GM19468 (cell line): ENCODE data around the gene RPA3.
"Not testable (repeated sequence)": the region's sequence is repeated elsewhere in the genome, so short reads cannot be mapped to it uniquely, and the experiment has no call there.

Experiments
- ATAC-seq: cut with Tn5 transposase; IDR thresholded peaks from one replicate; pipeline ENCODE4 v1.9.1; 2021; ENCODE audit warnings: mild to moderate bottlenecking, moderate library complexity, moderate number of reproducible peaks; ENCODE audit not compliant: unreplicated experiment; ENCODE audit errors: extremely low read depth

Gene RPA3

DNA sequence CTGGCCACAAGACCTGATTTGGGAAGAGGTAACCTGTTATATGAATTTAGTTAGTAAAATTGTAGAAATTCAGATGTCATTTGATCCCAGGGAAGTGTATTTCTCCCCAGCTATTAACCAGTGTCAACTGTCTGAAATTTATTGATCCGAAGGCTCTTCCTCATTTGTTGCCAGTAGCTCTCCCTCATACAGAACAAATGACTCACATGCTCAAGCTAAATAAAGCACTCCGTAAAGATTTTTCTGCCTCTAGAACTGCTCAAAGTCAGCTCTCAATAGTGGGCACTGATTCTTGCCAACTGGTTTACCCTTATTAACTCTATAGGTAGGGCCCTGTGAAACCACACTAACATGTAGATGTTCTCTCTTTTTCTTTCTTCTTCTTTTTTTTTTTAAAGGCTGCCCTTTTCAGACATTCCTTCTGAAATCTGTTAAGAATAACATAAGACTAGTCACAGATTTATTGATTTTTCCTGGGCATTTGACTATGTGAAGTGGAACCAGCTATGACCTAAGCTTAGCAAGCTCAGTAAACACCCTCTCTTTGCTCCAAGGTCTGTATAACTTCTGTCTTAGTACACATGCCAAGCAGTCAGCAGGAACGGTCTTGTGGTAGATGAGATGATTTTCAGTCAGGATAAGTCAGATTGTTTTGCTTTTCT, 21.8 kb downstream of the RPA3 start:
- no peak for ATAC-seq

DNA sequence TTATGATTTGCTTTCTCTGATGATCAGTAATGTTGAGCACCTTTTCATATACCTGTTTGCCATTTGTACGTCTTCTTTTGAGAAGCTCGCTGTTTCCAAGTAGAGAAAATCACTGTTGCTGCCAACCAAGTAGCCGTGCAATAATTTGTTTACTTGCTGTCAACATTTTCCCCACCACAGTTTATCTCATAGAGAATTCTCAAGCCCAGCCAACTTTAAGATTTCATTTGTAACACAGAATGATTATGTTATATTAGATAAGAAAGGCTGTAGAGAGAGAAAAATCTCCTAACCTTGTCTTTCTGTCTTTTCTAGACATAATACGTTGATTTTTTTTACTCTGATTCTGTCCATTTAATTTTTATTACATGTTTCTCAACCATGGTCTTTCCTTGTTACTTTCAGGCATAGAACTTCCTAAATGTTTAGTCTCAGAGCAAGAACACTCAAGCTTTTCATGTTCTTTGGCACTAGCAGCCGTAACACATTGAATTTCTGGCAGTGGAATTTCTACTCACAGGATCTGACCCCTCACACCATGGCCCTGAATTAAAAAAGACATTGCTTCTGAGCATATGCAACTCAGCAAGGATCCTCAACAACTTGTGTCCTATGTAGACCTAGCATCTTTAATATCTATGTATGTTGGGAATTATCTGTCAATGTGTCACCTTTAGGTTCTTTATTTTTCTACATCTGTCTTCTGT, 23.1 kb downstream of the RPA3 start:
- ATAC-seq: no peak

DNA sequence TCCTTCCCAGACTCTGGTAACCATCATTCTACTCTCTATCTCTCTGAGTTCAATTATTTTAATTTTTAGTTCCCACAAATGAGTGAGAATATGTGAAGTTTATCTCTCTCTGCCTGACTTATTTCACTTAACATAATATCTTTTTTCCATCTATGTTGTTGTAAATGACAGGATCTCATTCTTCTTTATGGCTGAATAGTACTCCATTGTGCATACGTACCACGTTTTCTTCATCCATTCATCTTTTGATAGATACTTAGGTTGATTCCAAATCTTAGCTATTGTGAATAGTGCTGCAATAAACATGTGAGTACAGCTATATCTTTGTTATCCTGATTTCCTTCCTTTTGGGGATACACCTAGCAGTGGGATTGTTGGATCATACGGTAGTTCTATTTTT, 23.9 kb downstream of the RPA3 start:
- no peak for ATAC-seq

DNA sequence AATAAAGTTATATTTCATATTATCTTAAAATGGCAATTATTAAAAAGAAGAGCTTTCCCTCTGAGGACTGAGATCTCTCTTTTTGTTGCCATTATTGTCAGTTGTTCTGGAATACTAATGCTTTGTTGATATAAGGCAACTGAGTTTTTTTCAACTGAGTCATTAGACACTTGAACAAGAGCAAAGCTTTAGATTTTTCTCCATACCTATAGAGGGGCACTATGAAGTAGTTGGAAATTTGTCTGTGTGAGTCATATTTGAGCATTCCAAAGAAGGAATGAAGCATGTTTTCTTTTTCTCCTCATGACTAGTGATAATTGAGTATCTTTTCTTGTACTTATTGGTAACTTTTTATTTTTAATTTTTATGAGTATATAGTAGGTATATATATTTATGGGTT, 24.5 kb downstream of the RPA3 start:
- no peak for ATAC-seq

DNA sequence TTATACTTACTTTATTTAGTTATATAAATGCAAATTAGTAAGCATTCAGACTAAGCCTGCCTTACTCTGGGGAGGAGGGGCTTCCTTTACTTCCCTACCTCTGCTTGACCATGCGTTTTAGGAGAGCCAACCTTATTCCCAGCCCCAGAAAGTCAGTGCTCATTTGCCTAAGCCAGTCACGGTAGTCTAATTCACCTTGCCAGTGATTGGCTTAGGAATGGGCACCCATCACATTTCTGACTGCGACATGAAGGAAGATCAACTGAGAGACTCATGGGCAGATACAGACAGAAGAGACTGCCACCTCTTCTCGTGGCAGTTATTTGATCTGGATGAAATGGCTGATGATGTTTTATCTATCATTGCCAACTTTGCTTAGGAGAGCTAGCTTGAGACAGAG, 29.5 kb downstream of the RPA3 start:
- ATAC-seq: no peak

DNA sequence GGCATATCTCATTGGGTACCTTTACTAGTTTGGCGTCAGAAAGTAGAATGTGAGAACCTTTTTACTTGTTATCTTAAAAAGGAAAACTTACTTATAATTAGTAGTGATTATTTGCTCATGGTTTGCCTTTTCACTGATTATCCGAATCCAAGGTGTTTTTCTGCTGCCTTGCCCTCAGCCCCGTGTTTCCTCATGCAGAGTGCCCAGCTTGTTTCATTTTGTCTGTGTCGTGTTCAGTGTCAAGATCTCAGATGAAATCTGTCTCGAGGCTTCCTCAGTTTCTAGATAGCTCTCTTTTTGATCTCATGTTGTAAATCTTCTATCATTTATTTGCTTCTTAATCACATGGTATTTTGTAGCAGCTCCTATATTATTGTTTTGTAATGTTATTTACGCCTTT, 30.1 kb downstream of the RPA3 start:
- no peak for ATAC-seq

DNA sequence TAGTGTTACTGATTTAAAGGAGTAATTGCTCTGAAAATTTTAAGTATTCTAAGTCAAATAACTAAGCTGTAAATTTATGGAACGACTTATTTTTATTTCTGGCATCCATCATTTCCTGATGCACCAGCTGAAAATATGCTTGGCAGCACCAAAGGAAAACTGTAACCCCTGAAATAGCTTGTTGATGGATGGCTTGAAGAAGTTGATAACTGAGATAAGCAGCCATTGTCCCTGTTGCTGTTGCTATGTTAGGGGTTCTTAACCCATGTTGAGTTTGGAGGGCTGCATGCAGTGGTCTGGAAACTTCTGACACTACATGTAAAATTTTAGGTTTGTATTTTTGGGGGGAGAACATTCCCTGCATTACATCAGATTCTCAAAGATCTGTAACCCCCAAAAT, 30.6 kb downstream of the RPA3 start:
- no peak for ATAC-seq

DNA sequence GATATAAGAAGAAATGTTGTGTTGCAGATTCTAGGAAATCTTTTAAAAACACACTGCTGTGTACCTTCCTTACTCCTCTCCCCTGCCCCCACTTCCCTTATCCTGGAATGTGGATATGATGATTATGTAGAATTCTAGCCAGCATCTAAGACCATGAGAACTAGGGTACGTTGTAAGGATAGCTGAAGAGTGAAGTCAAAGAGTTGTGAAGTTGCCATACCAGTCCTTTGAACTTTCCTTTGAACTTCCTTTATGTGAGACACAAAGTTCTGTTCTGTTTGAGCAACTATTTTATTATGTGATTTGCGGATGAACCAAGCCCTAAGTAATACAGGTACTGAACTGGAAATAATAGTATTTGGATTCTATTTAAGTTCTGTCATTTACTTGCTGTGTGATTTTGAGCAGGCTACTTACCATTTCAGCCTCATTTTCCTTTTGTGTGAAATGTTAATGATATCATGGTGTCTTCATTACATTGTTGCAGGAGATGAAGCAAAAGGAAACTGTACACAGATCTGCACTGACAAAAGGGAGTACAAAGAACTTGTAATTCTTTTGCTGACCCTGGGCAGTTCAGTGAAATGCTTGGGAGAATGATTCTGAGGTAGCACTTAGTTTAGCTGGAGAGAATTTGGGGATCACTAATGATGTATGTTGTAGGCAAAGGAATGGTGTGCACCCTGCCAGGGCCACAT, 31.4 kb downstream of the RPA3 start:
- ATAC-seq: no peak

DNA sequence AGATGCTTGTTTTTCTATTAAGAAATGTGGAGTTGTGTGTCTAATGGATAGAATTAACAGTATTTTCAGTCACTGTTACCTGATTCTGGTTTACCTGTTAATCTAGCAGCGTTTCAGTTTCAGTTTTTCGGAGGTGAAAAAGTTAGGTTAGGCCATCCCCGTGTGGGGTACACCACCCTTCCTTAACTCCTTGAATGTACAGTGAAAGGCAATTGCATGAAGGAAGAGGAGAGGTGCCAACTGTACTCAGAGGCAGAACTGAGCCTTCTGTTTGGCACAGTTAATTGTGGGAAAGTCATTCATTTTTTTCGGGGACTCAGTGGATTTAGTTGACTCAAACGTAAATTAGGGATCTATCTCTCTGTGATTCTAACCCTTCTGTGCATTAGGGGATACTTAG, 35.5 kb downstream of the RPA3 start:
- ATAC-seq: no peak

DNA sequence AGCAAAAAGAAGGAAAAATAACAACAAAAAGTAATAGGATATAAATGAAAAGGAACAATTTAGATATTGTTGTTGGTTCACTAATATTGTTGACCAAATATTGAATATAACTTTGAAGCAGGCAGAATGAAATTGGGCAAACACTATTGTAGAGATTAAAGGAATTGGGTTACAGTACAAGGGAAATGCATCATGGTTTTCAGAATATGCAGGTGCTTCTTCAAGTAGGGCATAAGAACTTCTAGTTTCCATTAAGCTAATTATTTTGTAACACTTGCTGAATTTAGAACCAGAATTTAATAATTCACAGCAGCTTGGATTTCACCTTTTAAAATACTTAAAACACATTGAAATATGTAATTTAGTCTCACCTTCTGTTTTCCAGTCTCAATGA, 36.5 kb downstream of the RPA3 start:
- ATAC-seq: no peak

DNA sequence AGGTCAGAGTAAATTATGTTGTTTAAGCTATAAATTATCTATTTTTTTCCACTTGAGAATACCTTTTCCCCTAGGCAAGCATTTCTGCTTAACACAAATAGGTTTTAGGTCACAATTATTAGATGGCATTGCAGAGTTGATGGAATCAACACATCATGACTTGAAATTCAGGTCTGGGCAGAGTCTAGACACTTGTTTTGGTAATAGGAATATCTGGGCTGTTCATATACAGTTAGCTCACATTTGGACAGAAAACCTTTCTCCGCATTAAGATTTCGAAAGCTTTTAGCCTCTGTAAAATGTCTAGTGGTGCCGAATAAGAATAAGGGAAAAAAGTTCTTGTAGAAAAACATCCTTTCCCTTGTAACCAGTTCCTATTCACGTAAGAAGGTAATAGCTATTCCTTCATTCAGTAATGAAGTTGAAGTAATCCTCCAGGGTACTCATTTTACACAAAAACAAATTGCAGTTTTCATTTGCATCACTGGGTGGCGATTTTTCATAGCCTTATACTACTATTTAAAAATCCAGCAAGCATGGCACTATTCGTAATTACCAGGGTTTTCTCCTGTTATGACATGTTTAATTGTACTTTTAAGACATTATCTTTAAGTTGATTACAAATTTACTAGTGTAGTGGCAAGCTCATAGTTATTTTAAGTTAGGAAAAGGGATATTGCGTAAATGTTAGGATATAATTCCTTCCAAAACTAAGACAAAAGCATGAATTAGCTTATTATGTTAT, 37.0 kb downstream of the RPA3 start:
- ATAC-seq: no peak

DNA sequence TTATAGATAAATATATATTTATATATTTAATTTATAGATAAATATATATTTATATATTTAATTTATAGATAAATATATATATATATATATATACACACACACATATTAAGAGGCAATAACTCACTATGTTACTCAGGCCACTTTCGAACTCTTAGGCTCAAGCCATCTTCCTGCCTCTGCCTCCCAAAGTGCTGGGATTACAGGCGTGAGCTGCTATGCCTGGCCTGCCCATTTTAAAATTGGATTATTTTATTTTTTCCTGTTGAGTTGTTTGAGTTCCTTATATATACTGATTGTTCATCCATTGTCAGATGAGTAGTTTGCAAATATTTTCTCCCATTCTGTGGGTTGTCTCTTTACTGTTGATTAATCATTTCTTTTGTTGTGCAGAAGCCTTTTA, 38.8 kb downstream of the RPA3 start:
- ATAC-seq: not testable (repeated sequence)

DNA sequence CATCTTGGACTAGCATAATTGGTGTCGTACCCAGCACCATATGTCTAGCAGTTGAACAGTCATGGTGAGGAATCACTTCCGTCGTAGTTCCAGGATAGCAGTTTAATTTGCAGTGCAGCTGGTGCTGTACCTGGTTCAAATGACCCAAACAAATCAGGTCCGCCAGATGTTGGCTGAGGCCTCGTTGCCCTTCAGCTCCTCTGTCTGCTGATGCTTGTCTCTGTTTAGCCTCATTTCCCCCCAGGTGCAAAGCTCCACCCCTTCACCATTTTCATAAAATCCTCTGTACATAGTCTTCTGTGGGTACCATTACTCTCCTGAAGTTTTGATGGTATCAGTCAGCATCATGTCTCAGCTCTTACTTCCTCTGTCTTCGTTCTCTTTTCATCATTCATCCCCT, 42.7 kb downstream of the RPA3 start:
- ATAC-seq: no peak

DNA sequence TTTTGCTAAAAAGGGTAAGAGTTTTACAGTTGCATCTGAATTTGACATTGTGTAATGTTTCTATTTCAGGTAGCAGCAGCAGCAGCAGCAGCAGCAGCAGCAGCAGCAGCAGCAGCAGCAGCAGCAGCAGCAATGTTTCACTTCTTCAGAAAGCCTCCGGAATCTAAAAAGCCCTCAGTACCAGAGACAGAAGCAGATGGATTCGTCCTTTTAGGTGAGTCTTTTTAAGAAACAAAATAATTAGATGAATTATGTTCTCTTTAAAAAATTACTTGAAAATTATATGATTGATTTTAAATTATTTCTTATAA, 45.2 kb downstream of the RPA3 start:
- ATAC-seq: no peak

DNA sequence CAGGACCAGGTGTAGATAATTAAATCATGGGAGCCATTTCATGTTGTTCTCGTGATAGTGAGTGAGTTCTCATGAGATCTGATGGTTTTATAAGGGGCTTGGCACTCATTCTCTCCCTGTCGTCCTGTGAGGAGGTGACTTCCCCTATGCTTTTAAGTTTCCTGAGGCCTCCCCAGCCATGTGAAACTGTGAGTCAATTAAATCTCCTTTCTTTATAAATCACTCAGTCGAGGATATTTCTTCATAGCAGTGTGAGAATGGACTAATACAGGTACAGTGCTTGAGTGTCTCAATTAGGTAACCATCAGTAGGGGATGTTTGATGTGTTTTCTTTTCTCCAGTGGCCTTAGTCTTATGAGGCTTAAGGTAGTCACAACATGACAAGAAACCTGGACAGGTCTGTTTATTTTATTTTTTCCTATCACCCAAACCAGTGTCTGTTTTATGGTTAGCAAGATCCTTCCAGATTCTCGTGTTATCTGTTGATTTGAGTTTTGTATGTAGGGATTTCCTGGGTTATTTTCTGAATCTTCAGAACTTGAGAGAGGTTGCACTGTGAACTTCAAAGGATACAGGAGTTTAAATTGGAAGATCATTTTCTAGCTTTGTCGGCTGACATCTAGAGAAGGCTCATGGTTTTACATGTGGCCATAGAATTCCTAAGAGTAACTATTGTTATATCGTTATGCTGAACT, 45.7 kb downstream of the RPA3 start:
- ATAC-seq: no peak

DNA sequence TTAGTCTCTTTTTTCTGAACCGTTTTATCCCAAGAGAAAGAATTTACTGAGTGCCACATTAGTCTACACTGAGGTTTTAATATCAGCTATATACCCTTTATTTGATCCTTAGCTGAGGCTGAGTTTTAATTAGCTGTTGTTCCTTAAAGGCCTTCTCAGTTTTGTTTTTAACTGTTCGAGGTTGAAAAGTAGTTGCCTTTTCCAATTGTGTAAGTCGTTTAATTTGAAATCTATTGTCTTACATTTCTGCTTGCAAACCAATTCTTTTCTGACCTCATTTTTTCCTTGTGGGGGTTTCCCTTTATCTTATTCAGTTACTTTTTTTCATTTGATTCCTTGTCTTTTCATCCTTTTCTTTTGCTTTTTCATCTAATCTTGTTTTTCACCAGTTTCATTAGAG, 47.0 kb downstream of the RPA3 start:
- ATAC-seq: no peak

DNA sequence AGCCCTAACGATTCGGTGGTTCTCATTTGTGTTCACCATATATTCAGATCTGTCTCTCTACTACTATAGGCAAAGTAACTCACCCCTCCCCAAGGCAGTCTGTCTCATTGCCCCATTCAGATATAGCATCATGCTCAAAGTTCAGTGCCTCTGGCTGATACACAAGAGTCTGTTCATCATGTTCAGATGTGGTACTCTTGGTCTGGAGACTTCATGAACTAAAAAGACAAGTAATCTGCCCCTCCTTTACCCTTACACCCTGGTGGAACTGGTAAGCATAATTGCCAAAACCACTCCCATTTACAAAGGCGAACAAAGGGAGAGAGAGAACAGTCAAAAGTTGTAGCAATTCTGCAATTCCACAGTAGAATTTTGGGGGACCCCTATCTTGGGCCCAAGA, 47.9 kb downstream of the RPA3 start:
- no peak for ATAC-seq

DNA sequence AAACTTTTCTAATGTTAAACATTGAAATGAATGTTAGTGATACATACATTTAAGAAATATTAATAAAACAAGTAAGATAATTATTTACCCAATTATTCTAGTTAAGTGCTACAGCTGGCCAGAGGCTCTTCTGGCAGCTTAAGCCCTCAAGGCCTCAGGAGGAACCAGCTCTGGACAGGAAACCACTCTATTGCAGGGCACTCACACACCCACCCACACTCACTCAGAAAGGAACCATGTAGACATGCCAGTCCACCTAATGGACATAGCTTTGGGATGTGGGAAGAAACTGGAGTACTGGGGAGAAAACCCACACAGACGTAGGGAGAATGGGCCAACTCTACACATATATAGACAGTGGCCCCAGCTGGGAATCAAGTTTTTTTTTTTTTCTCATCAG, 49.7 kb downstream of the RPA3 start:
- ATAC-seq: no peak

DNA sequence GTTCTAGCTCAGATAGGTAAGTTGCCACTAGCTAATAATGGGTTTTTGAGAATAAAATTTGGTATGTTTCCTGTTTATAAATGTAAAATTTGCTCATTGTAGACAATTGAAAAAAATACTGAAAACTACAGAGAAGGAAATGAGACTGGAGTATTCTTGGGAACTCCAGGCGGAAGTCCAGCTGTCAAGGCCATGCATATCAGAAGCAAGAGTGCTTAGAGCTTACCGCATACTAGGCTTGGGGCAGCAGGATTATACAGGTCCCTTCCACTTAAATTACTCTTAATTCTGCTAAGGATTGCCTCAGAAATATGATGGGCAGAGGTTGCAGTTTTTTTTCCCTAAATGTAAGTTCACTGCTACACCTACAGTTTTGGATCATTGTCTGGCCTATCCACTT, 51.2 kb downstream of the RPA3 start:
- no peak for ATAC-seq

DNA sequence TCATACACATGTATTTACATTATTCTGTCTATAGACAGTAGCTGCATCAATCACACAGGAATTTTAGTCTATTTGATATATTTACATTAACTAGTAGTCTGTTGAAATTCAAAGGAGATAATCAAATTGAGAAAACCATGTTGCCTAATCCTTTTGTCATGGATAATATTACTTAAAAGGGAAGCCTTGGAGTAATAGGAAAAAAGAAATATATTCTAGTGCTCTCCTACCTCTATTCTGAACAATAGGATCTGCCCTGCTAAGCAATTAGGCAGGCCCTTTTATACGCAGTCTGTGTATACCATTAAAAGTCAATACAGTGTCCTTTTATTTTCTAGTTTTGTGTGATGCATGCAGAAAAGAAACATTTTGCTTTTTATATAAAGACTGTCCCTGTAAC, 53.4 kb downstream of the RPA3 start:
- ATAC-seq: no peak

DNA sequence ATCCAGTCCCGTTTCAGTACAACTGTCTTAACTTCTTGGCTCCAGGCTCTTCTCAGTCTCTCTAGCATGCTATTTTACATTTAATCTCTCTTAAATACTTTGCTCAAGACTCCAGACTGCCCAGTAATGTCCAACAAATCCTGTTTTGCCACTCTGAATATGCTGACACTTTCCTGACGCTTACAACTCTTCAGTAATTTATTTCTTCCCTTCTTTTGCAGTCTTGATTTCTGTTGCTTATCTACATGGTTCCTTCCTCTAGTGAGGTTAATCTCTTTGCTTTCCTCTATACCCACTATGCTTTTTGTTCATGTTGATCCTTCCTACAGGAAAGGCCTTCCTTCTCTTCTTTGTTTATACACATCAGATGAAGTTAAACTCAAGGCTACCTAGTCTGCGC, 54.1 kb downstream of the RPA3 start:
- no peak for ATAC-seq
